Neural cell (in vitro differentiated cells): ENCODE measurements around the gene RNF41. TPM values are rescaled to one million over a fixed set of nuclear protein-coding genes. Genes with fewer than 3 reads are reported as not detected.

Source experiments
- H2AFZ ChIP-seq: fragments of 200-600, 300-800 bp; sonication (generic), shearing (Covaris generic); 2 replicates; pipeline ENCODE4 v1.6.0; 2014; ENCODE audit warnings: low read depth, mild to moderate bottlenecking, antibody characterized with exemption, low read length, moderate library complexity
- H3F3A ChIP-seq: fragments of 200-600 bp; shearing (Covaris generic); 2 replicates; pipeline ENCODE4 v1.6.1; 2016; ENCODE audit warnings: mild to moderate bottlenecking, moderate library complexity, mixed read lengths, antibody characterized with exemption, low read length; ENCODE audit not compliant: insufficient read depth, poor library complexity, severe bottlenecking
- H3K27ac ChIP-seq: fragments of 200-600, 300-800 bp; sonication (generic), shearing (Covaris generic); 2 replicates; pipeline ENCODE4 v1.5.1; 2014; ENCODE audit warnings: mild to moderate bottlenecking, low read length, moderate library complexity
- H3K27me3 ChIP-seq: fragments of 300-800, 200-600 bp; sonication (generic), shearing (Covaris generic); 2 replicates; pipeline ENCODE4 v1.6.0; 2014; ENCODE audit warnings: mild to moderate bottlenecking, low read depth, low read length, moderate library complexity; ENCODE audit not compliant: insufficient read depth
- H3K36me3 ChIP-seq: fragments of 300-800, 200-600 bp; sonication (generic), shearing (Covaris generic); 2 replicates; pipeline ENCODE4 v1.5.1; 2014; ENCODE audit warnings: mild to moderate bottlenecking, antibody characterized with exemption, low read length, moderate library complexity; ENCODE audit not compliant: insufficient read depth
- H3K4me2 ChIP-seq: fragments of 300-800, 200-600 bp; sonication (generic), shearing (Covaris generic); 2 replicates; pipeline ENCODE4 v1.6.0; 2014; ENCODE audit warnings: mild to moderate bottlenecking, low read length
- H3K4me3 ChIP-seq: fragments of 300-800, 200-600 bp; sonication (generic), shearing (Covaris generic); 2 replicates; pipeline ENCODE4 v1.5.1; 2014; ENCODE audit warnings: mild to moderate bottlenecking, low read length, moderate library complexity
- H3K79me2 ChIP-seq: fragments of 200-600 bp; shearing (Covaris generic); replicated peaks from 2 replicates; pipeline ENCODE4 v1.6.0; 2014; ENCODE audit warnings: mild to moderate bottlenecking, low read length, moderate library complexity; ENCODE audit not compliant: insufficient read depth
- H3K9ac ChIP-seq: fragments of 300-800, 200-600 bp; sonication (generic), shearing (Covaris generic); 2 replicates; pipeline ENCODE4 v1.6.1; 2016; ENCODE audit warnings: mild to moderate bottlenecking, low read length, mixed read lengths
- H3K9me2 ChIP-seq: fragments of 200-600 bp; shearing (Covaris generic); 2 replicates; pipeline ENCODE4 v1.6.1; 2016; ENCODE audit warnings: mild to moderate bottlenecking, low read length, mixed read lengths; ENCODE audit not compliant: insufficient read depth
- H3K9me3 ChIP-seq: fragments of 200-600, 300-800 bp; sonication (generic), shearing (Covaris generic); 2 replicates; pipeline ENCODE4 v1.6.1; 2016; ENCODE audit warnings: mild to moderate bottlenecking, mixed run types, low read length, moderate library complexity, mixed read lengths
- H4K20me1 ChIP-seq: fragments of 200-600 bp; shearing (Covaris generic); 2 replicates; pipeline ENCODE4 v1.6.1; 2016; ENCODE audit warnings: mild to moderate bottlenecking, mixed run types; ENCODE audit not compliant: insufficient read depth
- EP300 ChIP-seq: fragments of 450-650 bp; conservative IDR thresholded peaks from 2 replicates; pipeline ENCODE4 v1.6.1; 2014; ENCODE audit warnings: antibody characterized with exemption, mild to moderate bottlenecking, moderate library complexity; ENCODE audit not compliant: poor library complexity, severe bottlenecking
- EZH2 ChIP-seq: fragments of 200-600, 300-800 bp; shearing (Covaris generic), sonication (generic); IDR thresholded peaks from 2 replicates; pipeline ENCODE4 v1.6.1; 2014; ENCODE audit warnings: antibody characterized with exemption, low read length, borderline replicate concordance, mild to moderate bottlenecking; ENCODE audit not compliant: insufficient read depth, poor library complexity, severe bottlenecking
- MXI1 ChIP-seq: fragments of 450-650 bp; conservative IDR thresholded peaks from 2 replicates; pipeline ENCODE4 v1.6.1; 2014; ENCODE audit warnings: antibody characterized with exemption, mild to moderate bottlenecking; ENCODE audit not compliant: poor library complexity, severe bottlenecking
- POLR2AphosphoS5 ChIP-seq: IDR thresholded peaks from 2 replicates; pipeline ENCODE4 v1.6.1; 2012
- RAD21 ChIP-seq: fragments of 450-650 bp; conservative IDR thresholded peaks from 2 replicates; pipeline ENCODE4 v1.6.1; 2014; ENCODE audit warnings: antibody characterized with exemption, mild to moderate bottlenecking, moderate library complexity
- SMC3 ChIP-seq: fragments of 450-650 bp; conservative IDR thresholded peaks from 2 replicates; pipeline ENCODE4 v1.6.1; 2014; ENCODE audit warnings: antibody characterized with exemption, mild to moderate bottlenecking, moderate library complexity; ENCODE audit not compliant: poor library complexity
- TAF1 ChIP-seq: IDR thresholded peaks from 2 replicates; pipeline ENCODE4 v1.6.1; 2012; ENCODE audit warnings: low read depth
- polyA plus RNA-seq: library from polyadenylated mRNA; depleted of rRNA; stranded (reverse); fragments of >200 nt; gene quantifications from 2 replicates; pipeline ENCODE4 v1.2.3, GENCODE V29; 2014
- TF ChIP-seq, protein P1 (sequence below): IDR thresholded peaks from 2 replicates; pipeline ENCODE4 v1.6.1; 2012; ENCODE audit warnings: borderline replicate concordance
- TF ChIP-seq, protein P2 (sequence below): fragments of 450-650 bp; IDR thresholded peaks from 2 replicates; pipeline ENCODE4 v1.5.1; 2014; ENCODE audit warnings: antibody characterized with exemption, mild to moderate bottlenecking, moderate library complexity; ENCODE audit not compliant: poor library complexity, severe bottlenecking

The RNF41 gene
- polyA plus RNA-seq, 1 donor from 2014 or later, result 108 TPM

DNA sequence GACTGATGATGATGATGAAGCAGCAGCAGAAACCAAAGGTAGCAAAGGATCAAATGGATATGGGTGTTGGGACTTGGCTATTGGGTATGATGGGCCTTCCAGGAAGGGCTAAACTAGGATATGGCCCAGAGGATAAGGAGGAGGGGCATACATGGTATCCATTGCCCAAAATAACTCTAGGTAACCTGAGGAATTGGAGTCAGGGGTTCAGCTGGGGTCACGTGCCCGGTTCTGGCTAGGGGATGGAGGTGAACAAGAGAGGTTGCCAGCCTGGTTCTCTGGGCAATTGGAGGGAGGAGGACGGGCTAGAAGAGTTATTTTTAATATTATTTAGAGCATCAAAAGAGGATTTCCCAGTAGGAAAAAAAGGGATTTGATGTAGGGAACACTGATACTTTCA lies 39.2 kb upstream of the RNF41 start:
- Histone ChIP-seq H3K36me3 (no peaks in the 10 kb centered on the region), H3K9ac (no peak overlapping the region), H3K79me2 (peaks cover 19% of the 10 kb centered on the region), H3K9me3 (no peaks in the 10 kb centered on the region), H3F3A (no peaks in the 10 kb centered on the region), H3K9me2 (no peaks in the 10 kb centered on the region), H3K27ac (no peak overlapping the region), H2AFZ (no peak overlapping the region), H3K4me3 (no peak overlapping the region), H4K20me1 (no peaks in the 10 kb centered on the region), H3K27me3 (no peaks in the 10 kb centered on the region), H3K4me2 (no peak overlapping the region)
- no peak for TF ChIP-seq POLR2AphosphoS5
- TF ChIP-seq MXI1, result no peak
- TF ChIP-seq, protein P1, sequence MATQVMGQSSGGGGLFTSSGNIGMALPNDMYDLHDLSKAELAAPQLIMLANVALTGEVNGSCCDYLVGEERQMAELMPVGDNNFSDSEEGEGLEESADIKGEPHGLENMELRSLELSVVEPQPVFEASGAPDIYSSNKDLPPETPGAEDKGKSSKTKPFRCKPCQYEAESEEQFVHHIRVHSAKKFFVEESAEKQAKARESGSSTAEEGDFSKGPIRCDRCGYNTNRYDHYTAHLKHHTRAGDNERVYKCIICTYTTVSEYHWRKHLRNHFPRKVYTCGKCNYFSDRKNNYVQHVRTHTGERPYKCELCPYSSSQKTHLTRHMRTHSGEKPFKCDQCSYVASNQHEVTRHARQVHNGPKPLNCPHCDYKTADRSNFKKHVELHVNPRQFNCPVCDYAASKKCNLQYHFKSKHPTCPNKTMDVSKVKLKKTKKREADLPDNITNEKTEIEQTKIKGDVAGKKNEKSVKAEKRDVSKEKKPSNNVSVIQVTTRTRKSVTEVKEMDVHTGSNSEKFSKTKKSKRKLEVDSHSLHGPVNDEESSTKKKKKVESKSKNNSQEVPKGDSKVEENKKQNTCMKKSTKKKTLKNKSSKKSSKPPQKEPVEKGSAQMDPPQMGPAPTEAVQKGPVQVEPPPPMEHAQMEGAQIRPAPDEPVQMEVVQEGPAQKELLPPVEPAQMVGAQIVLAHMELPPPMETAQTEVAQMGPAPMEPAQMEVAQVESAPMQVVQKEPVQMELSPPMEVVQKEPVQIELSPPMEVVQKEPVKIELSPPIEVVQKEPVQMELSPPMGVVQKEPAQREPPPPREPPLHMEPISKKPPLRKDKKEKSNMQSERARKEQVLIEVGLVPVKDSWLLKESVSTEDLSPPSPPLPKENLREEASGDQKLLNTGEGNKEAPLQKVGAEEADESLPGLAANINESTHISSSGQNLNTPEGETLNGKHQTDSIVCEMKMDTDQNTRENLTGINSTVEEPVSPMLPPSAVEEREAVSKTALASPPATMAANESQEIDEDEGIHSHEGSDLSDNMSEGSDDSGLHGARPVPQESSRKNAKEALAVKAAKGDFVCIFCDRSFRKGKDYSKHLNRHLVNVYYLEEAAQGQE, result no peak
- TF ChIP-seq EP300, result no peak
- TF ChIP-seq TAF1, result no peak
- TF ChIP-seq, protein P2, sequence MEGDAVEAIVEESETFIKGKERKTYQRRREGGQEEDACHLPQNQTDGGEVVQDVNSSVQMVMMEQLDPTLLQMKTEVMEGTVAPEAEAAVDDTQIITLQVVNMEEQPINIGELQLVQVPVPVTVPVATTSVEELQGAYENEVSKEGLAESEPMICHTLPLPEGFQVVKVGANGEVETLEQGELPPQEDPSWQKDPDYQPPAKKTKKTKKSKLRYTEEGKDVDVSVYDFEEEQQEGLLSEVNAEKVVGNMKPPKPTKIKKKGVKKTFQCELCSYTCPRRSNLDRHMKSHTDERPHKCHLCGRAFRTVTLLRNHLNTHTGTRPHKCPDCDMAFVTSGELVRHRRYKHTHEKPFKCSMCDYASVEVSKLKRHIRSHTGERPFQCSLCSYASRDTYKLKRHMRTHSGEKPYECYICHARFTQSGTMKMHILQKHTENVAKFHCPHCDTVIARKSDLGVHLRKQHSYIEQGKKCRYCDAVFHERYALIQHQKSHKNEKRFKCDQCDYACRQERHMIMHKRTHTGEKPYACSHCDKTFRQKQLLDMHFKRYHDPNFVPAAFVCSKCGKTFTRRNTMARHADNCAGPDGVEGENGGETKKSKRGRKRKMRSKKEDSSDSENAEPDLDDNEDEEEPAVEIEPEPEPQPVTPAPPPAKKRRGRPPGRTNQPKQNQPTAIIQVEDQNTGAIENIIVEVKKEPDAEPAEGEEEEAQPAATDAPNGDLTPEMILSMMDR, result no peak
- no peak for TF ChIP-seq RAD21
- no peak for TF ChIP-seq EZH2
- TF ChIP-seq SMC3, result no peak

DNA sequence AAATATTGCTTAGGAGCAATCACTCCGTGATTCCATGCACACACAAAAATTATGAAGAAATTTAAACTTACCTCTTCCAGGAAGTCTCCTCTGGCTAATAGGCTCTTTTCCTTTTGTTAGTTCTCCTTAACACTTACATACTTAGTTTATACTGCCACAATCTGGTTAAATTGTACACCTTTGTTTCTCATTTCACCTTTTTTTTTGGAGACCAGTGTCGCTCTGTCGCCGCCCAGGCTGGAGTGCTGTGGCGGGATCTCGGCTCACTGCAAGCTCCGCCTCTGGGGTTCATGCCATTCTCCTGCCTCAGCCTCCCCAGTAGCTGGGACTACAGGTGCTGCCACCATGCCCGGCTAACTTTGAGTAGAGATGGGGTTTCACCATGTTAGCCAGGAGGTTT lies 38.7 kb upstream of the RNF41 start:
- Histone ChIP-seq H2AFZ (no peak overlapping the region), H4K20me1 (no peaks in the 10 kb centered on the region), H3K4me2 (no peak overlapping the region), H3K27me3 (no peaks in the 10 kb centered on the region), H3K4me3 (no peak overlapping the region), H3K79me2 (peaks cover 21% of the 10 kb centered on the region), H3K27ac (no peak overlapping the region), H3K9me3 (no peaks in the 10 kb centered on the region), H3K9ac (no peak overlapping the region), H3F3A (no peaks in the 10 kb centered on the region), H3K9me2 (no peaks in the 10 kb centered on the region), H3K36me3 (no peaks in the 10 kb centered on the region)
- TF ChIP-seq EZH2 (no peak), RAD21 (no peak), TAF1 (no peak)

DNA sequence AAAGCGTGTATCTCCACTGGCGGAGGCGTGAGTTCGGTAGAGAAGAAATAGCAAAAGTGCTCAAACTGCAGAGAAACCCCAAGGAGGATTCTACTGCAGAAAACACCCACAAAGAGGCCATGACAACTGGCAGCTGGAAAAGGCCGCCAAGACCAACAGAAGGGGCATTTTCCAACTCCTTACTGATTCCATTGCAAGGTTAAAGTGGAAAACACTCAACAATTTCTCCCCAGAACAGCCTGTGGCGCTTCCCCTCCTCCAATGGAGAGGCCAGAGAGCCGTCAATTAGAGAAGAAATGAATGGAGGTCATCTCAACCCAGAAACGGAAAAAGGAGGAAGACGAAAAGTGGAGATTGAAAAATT lies 37.1 kb upstream of the RNF41 start:
- no peaks in the 10 kb centered on the region for H3F3A ChIP-seq
- no peaks in the 10 kb centered on the region for H3K27me3 ChIP-seq
- H3K9me2 ChIP-seq, result no peaks in the 10 kb centered on the region
- H2AFZ ChIP-seq, result peak overlapping the region; percentile 89
- peak overlapping the region; percentile 96 for H3K9ac ChIP-seq
- H3K4me2 ChIP-seq, result peak overlapping the region; percentile 41
- no peaks in the 10 kb centered on the region for H3K9me3 ChIP-seq
- TF ChIP-seq EZH2 (no peak), TAF1 (no peak), RAD21 (no peak)
- TF ChIP-seq, protein P2, result no peak
- TF ChIP-seq, protein P1, result no peak
- peak overlapping the region; percentile 96 for H3K4me3 ChIP-seq
- H3K79me2 ChIP-seq, result peaks cover 21% of the 10 kb centered on the region
- H4K20me1 ChIP-seq, result no peaks in the 10 kb centered on the region
- peak overlapping the region; percentile 60 for H3K27ac ChIP-seq
- H3K36me3 ChIP-seq, result peaks cover 7% of the 10 kb centered on the region
